Measurements from ENCODE around the gene DEFB127.
"Not testable (repeated sequence)": the region's sequence is repeated elsewhere in the genome, so short reads cannot be mapped to it uniquely, and the experiment has no call there.

DNA sequence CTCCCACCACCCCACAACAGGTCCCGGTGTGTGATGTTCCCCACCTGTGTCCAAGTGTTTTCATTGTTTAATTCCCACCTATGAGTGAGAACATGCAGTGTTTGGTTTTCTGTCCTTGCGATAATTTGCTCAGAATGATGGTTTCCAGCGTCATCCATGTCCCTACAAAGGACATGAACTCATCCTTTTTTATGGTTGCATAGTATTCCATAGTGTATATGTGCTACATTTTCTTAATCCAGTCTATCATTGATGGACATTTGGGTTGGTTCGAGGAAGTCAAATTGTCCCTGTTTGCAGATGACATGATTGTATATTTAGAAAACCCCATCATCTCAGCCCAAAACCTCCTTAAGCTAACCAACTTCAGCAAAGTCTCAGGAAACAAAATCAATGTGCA, 46.4 kb downstream of the DEFB127 start:
- TF ChIP-seq, protein P1, sequence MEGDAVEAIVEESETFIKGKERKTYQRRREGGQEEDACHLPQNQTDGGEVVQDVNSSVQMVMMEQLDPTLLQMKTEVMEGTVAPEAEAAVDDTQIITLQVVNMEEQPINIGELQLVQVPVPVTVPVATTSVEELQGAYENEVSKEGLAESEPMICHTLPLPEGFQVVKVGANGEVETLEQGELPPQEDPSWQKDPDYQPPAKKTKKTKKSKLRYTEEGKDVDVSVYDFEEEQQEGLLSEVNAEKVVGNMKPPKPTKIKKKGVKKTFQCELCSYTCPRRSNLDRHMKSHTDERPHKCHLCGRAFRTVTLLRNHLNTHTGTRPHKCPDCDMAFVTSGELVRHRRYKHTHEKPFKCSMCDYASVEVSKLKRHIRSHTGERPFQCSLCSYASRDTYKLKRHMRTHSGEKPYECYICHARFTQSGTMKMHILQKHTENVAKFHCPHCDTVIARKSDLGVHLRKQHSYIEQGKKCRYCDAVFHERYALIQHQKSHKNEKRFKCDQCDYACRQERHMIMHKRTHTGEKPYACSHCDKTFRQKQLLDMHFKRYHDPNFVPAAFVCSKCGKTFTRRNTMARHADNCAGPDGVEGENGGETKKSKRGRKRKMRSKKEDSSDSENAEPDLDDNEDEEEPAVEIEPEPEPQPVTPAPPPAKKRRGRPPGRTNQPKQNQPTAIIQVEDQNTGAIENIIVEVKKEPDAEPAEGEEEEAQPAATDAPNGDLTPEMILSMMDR (IDR thresholded peaks at IDR 0.05; ENCODE audit: low read depth, low read length) = not testable (repeated sequence)
- TF ChIP-seq EZH2phosphoT487 (IDR thresholded peaks at IDR 0.05; ENCODE audit: low read depth) = not testable (repeated sequence)
